ENCODE results near the gene HEATR9.

DNA sequence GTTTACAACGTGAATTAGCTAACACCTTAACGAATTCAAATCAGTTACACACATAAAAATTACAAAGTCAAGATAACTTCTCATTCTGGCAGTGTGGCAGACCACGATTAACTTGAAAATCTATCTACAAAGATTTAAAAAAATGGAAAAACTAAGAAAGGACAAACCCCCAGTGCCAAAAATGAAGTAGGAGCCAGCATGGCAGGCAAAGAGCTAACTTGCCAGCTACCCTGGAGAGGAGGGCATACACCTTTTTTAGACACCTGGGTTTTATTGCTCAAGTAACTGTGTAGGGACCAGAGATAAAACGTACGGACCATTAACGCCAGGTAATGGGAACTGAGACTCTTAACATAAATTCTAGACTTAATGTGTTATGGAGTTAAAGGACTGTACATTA is 56.9 kb downstream of the HEATR9 start:
- TF ChIP-seq, protein P1, sequence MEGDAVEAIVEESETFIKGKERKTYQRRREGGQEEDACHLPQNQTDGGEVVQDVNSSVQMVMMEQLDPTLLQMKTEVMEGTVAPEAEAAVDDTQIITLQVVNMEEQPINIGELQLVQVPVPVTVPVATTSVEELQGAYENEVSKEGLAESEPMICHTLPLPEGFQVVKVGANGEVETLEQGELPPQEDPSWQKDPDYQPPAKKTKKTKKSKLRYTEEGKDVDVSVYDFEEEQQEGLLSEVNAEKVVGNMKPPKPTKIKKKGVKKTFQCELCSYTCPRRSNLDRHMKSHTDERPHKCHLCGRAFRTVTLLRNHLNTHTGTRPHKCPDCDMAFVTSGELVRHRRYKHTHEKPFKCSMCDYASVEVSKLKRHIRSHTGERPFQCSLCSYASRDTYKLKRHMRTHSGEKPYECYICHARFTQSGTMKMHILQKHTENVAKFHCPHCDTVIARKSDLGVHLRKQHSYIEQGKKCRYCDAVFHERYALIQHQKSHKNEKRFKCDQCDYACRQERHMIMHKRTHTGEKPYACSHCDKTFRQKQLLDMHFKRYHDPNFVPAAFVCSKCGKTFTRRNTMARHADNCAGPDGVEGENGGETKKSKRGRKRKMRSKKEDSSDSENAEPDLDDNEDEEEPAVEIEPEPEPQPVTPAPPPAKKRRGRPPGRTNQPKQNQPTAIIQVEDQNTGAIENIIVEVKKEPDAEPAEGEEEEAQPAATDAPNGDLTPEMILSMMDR (IDR thresholded peaks at IDR 0.05; ENCODE audit: low read depth, low read length): no peak
- no peak for TF ChIP-seq EZH2phosphoT487 (IDR thresholded peaks at IDR 0.05; ENCODE audit: low read depth)
